ENCODE data around the gene SLC25A48.
"Not testable (repeated sequence)": the region's sequence is repeated elsewhere in the genome, so short reads cannot be mapped to it uniquely, and the experiment has no call there.

The SLC25A48 gene

DNA sequence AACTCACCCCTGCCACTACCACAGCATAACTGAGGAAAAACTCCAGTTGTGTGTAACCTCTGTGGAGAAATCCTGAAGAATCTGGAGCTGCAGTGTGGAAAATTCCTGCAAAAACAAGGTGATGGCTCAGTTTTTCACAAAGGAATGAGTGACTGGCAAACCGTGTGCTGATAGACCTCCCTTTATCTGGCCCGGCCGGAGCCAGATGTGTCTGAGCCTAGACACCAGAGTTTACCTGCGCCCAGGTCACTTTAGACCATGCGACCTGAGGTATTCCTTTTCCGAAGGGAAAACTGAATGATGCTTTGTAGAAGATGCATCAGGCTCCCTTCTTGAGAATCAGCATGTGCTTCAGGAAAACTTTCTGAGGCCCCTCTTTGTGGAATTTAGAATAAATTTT lies 16.2 kb downstream of the SLC25A48 start:
- DNase-seq, result no peak
- in situ Hi-C loops (cut with MboI; ENCODE audit: low pct_unique_long_range_greater_than_20kb, low sequenced_read_pairs), result no loop called here

- DNase-seq, result no peak
- in situ Hi-C loops (cut with MboI; ENCODE audit: low pct_unique_long_range_greater_than_20kb, low sequenced_read_pairs), result no loop called here
Observed at GRCh38 chr5:135851186-135851914, 16.9 kb downstream of the SLC25A48 start.

- DNase-seq, result no peak
- in situ Hi-C loops (cut with MboI; ENCODE audit: low pct_unique_long_range_greater_than_20kb, low sequenced_read_pairs), result no loop called here
Observed at GRCh38 chr5:135851915-135852845, 17.7 kb downstream of the SLC25A48 start.

DNA sequence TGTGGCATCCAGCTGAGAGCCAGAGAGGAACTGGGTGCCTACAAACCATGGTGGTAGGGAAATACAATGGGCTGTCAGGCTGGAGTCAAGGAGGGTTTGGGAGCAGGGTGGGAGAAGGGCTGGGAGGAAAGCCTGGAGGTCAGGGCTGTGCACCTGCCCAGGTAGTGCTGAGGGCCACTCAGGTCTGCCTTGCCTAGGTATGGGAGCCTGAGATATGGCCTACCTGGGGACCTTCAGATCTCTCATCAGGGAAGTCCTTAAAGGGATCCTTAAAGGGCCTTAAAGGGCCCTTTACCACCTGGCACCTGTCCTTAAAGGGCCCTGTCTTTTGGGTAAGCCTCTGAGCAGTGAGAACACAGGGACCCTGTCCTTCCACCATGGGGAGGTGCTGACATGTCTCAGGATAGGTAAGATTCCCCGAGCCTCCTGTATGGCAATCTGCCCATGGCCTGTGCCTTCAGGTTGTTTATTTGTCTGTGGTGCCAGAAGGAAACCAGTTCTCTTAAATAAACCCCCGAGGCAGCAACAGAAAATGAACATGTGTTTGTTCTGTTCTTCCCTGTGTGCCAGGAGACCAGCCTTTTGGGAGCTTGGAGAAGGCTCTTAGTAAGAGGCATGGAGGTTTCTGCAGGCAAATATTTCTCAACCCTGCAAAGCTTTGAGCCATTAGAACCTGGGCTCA lies 23.3 kb downstream of the SLC25A48 start:
- no peak for DNase-seq
- in situ Hi-C loops (cut with MboI; ENCODE audit: low pct_unique_long_range_greater_than_20kb, low sequenced_read_pairs), result no loop called here

- in situ Hi-C loops (cut with MboI; ENCODE audit: low pct_unique_long_range_greater_than_20kb, low sequenced_read_pairs); DNase-seq: not testable (repeated sequence)
Observed at GRCh38 chr5:135859186-135859585, 24.7 kb downstream of the SLC25A48 start.

- in situ Hi-C loops (cut with MboI; ENCODE audit: low pct_unique_long_range_greater_than_20kb, low sequenced_read_pairs), result no loop called here
- no peak for DNase-seq
Observed at GRCh38 chr5:135859641-135860040, 25.2 kb downstream of the SLC25A48 start.

- no peak for DNase-seq
- in situ Hi-C loops (cut with MboI; ENCODE audit: low pct_unique_long_range_greater_than_20kb, low sequenced_read_pairs), result no loop called here
Observed at GRCh38 chr5:135861641-135862040, 27.2 kb downstream of the SLC25A48 start.

- no peak for DNase-seq
- in situ Hi-C loops (cut with MboI; ENCODE audit: low pct_unique_long_range_greater_than_20kb, low sequenced_read_pairs), result no loop called here
Observed at GRCh38 chr5:135862086-135862485, 27.6 kb downstream of the SLC25A48 start.

- in situ Hi-C loops (cut with MboI; ENCODE audit: low pct_unique_long_range_greater_than_20kb, low sequenced_read_pairs), result no loop called here
- DNase-seq, result no peak
Observed at GRCh38 chr5:135862744-135863143, 28.3 kb downstream of the SLC25A48 start.

GRCh38 chr5:135864503-135865435 lies 30.3 kb downstream of the SLC25A48 start:
- in situ Hi-C loops (cut with MboI; ENCODE audit: low pct_unique_long_range_greater_than_20kb, low sequenced_read_pairs), result no loop called here
- DNase-seq, result no peak

- DNase-seq, result no peak
- in situ Hi-C loops (cut with MboI; ENCODE audit: low pct_unique_long_range_greater_than_20kb, low sequenced_read_pairs), result no loop called here
Observed at GRCh38 chr5:135866016-135866415, 31.6 kb downstream of the SLC25A48 start.

GRCh38 chr5:135867599-135867998 lies 33.1 kb downstream of the SLC25A48 start:
- DNase-seq, result no peak
- in situ Hi-C loops (cut with MboI; ENCODE audit: low pct_unique_long_range_greater_than_20kb, low sequenced_read_pairs), result no loop called here

- in situ Hi-C loops (cut with MboI; ENCODE audit: low pct_unique_long_range_greater_than_20kb, low sequenced_read_pairs), result no loop called here
- DNase-seq, result no peak
Observed at GRCh38 chr5:135868681-135869080, 34.2 kb downstream of the SLC25A48 start.

- in situ Hi-C loops (cut with MboI; ENCODE audit: low pct_unique_long_range_greater_than_20kb, low sequenced_read_pairs), result no loop called here
- no peak for DNase-seq
Observed at GRCh38 chr5:135869276-135869675, 34.8 kb downstream of the SLC25A48 start.

DNA sequence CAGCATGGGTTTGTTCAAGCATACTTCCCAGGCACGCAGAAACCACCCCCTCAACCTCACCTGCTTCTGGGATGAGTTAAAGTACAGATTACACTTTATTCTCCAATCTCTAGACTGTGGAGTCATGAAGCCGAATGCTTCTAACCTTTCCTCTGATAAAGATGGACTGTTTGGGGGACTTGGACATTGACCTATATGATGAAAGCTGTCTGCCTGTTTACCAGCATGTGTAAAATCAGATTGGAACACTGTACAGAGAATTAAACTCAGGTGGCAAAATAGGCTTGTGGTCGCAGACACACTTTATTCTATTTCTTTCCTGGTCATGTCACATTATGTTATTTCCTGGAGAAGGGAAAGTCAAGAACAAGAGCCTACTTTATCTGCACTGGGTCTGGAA lies 35.5 kb downstream of the SLC25A48 start:
- in situ Hi-C loops (cut with MboI; ENCODE audit: low pct_unique_long_range_greater_than_20kb, low sequenced_read_pairs), result no loop called here
- DNase-seq, result no peak

GRCh38 chr5:135871268-135871915 lies 36.9 kb downstream of the SLC25A48 start:
- in situ Hi-C loops (cut with MboI; ENCODE audit: low pct_unique_long_range_greater_than_20kb, low sequenced_read_pairs), result no loop called here
- no peak for DNase-seq

DNA sequence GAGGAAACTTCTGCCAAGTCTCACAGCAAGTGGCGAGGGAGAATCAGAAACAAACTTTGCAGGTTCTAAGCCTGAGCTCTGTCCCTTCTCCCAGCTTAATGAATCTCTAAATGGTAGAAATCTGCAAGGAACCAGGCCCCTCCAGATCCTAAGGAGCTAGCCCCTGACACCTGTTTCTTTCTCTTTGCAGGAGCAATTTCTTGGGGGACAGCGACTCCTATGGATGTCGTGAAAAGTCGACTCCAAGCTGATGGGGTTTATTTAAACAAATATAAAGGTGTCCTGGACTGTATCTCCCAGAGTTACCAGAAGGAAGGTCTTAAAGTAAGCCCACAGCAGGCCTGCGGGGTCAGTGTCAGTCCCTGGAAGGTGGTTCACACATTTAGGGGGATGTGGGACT lies 39.4 kb downstream of the SLC25A48 start:
- DNase-seq, result no peak
- in situ Hi-C loops (cut with MboI; ENCODE audit: low pct_unique_long_range_greater_than_20kb, low sequenced_read_pairs), result no loop called here

DNA sequence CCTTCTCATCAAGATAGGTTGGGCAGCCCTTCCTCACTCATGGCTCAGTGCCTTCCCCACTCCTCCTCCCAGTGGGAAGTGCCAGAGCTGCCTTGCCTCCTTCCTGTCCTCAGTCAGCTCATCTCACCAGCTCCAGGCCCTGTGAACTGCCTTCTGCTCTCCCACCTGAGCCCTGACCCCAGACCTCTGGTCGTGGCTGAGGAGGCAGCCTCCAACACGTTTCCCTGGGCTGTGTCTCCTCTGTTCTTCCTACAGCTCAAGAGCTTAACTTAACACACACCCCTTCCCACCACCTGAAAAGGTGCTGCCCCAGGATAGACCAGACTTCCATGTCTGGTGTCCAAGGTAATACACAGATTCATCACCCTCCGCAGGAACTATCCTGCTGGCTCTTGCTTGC lies 40.0 kb downstream of the SLC25A48 start:
- in situ Hi-C loops (cut with MboI; ENCODE audit: low pct_unique_long_range_greater_than_20kb, low sequenced_read_pairs), result no loop called here
- DNase-seq, result no peak
